Panc1 (cell line): Measurements from ENCODE around the gene CRCP. TPM values are rescaled to one million over a fixed set of nuclear protein-coding genes. Genes with fewer than 3 reads are reported as not detected.
"Not testable (repeated sequence)": the region's sequence is repeated elsewhere in the genome, so short reads cannot be mapped to it uniquely, and the experiment has no call there.

Source experiments
- ATAC-seq: fragments of 200-7000 bp; cut with Tn5 transposase; 2 replicates; pipeline ENCODE4 v1.9.1; 2020; ENCODE audit warnings: mild to moderate bottlenecking, moderate library complexity
- BruUV-seq: library from RNA; stranded (reverse); fragments of 400-500 nt; replicated peaks from 2 replicates; lab custom pipeline; 2021; lab: Mats Ljungman, UMichigan
- CTCF ChIA-PET: fragments of 300-600 bp; sonication (Branson Sonifier 250); formaldehyde crosslinking; loops from one replicate; lab custom pipeline; 2022; ENCODE audit warnings: antibody characterized with exemption; lab: Charles Lee
- POLR2A ChIA-PET: fragments of 300-600 bp; sonication (Branson Sonifier 250); formaldehyde crosslinking; loops from one replicate; lab custom pipeline; 2022; ENCODE audit warnings: antibody characterized with exemption; lab: Charles Lee
- DNase-seq: peaks from one replicate; pipeline ENCODE4 v3.0.0-alpha.2; 2010; ENCODE audit warnings: low read depth, low spot score
- H3K27ac ChIP-seq: 2 replicates; pipeline ENCODE4 v1.5.1; 2011; ENCODE audit warnings: mild to moderate bottlenecking, low read length, inconsistent platforms
- H3K27me3 ChIP-seq: fragments of 200-500 bp; sonication (Bioruptor generic); 2 replicates; pipeline ENCODE4 v1.6.0; 2014; ENCODE audit warnings: low read length, inconsistent platforms; ENCODE audit not compliant: control insufficient read depth, insufficient read depth
- H3K36me3 ChIP-seq: fragments of 200-500 bp; sonication (Bioruptor generic); 2 replicates; pipeline ENCODE4 v1.5.1; 2014; ENCODE audit warnings: inconsistent platforms, mild to moderate bottlenecking, low read length, moderate library complexity; ENCODE audit not compliant: control insufficient read depth, insufficient read depth
- H3K4me1 ChIP-seq: 2 replicates; pipeline ENCODE4 v1.5.1; 2011; ENCODE audit warnings: inconsistent platforms, mild to moderate bottlenecking, low read length, moderate library complexity; ENCODE audit not compliant: control insufficient read depth, insufficient read depth
- H3K4me3 ChIP-seq, 2 experiments: 2 replicates each; pipeline ENCODE4 v1.5.1; 2011 to 2012; ENCODE audit warnings: low read depth in 2 of 2, low read length in 2 of 2, mild to moderate bottlenecking in 2 of 2, inconsistent platforms in 1 of 2, moderate library complexity in 1 of 2
- H3K9me3 ChIP-seq: fragments of 200-500 bp; sonication (Bioruptor generic); 2 replicates; pipeline ENCODE4 v1.5.1; 2014; ENCODE audit warnings: low read depth, mild to moderate bottlenecking, inconsistent platforms, low read length, moderate library complexity; ENCODE audit not compliant: control insufficient read depth, insufficient read depth
- POLR2AphosphoS5 ChIP-seq: IDR thresholded peaks from 2 replicates; pipeline ENCODE4 v1.6.1; 2012; ENCODE audit warnings: mild to moderate bottlenecking, low read depth, low read length, moderate library complexity
- SIN3A ChIP-seq: IDR thresholded peaks from 2 replicates; pipeline ENCODE4 v1.6.1; 2012; ENCODE audit warnings: low read depth, mild to moderate bottlenecking, low read length, moderate library complexity, borderline replicate concordance; ENCODE audit not compliant: insufficient read depth
- TCF7L2 ChIP-seq: IDR thresholded peaks from 2 replicates; pipeline ENCODE4 v1.6.1; 2011; ENCODE audit warnings: mild to moderate bottlenecking, low read depth, low read length, inconsistent platforms
- in situ Hi-C: cut with HindIII; loops from 2 replicates; pipeline ENCODE4 v1.10.0; 2016; ENCODE audit warnings: low sequenced_read_pairs, low pct_unique_long_range_greater_than_20kb
- intact Hi-C: fragments of 100-400 bp; cut with micrococcal nuclease; formaldehyde crosslinking; loops from one replicate; pipeline ENCODE4 v1.10.0; 2022; ENCODE audit not compliant: unreplicated experiment
- total RNA-seq: library from RNA; stranded (reverse); gene quantifications from one replicate; pipeline ENCODE4 v1.2.1, GENCODE V29; 2021; ENCODE audit not compliant: unreplicated experiment
- TF ChIP-seq, protein P1 (sequence below): fragments of 450-650 bp; IDR thresholded peaks from 2 replicates; pipeline ENCODE4 v1.5.1; 2017; ENCODE audit warnings: mild to moderate bottlenecking
- TF ChIP-seq, protein P2 (sequence below), 2 experiments: IDR thresholded peaks; 2 replicates each; pipeline ENCODE4 v1.6.1; 2011 to 2012; ENCODE audit warnings: low read depth in 2 of 2, control low read depth in 1 of 2, low read length in 1 of 2, mild to moderate bottlenecking in 1 of 2, moderate library complexity in 1 of 2; ENCODE audit not compliant: insufficient read depth in 1 of 2

The CRCP gene
- total RNA-seq, 1 experiment from 2014 or later: 46.4 TPM

DNA sequence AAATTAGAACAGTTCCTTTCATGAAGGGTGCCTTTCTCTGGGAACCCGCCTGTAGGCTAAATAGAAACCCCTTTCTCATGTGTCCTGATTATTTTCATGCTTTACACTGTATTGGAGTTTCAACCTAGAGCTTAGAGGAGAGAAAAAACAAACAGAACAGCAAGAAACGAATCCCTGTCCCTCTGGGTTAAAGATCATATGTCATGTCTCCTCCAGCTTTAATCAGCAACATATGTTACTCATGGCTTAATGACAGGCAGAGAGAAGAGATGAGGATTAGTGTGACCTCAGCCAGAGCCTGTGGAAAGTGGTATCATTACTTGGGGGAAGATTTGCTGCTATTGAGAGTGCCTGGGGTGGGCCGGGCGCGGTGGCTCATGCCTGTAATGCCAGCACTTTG is 32.1 kb downstream of the CRCP start:
- in situ Hi-C loops (no loop called here), intact Hi-C loops (no loop called here)
- ChIA-PET POLR2A (no interaction called here), CTCF (interaction anchor here (0.6 kb wide), 1 partner anchor 116 kb away, joined by 5 read pairs; no protein-coding TSS in a partner anchor)
- Histone ChIP-seq H3K27me3 (no peaks in the 10 kb centered on the region), H3K36me3 (peaks cover 4% of the 10 kb centered on the region), H3K27ac (no peak overlapping the region), H3K4me3 (no peak overlapping the region), H3K4me1 (no peaks in the 10 kb centered on the region; the same call in 1 of the 2 replicates), H3K9me3 (no peaks in the 10 kb centered on the region)
- no peak for TF ChIP-seq TCF7L2
- TF ChIP-seq SIN3A: no peak
- TF ChIP-seq, protein P1, sequence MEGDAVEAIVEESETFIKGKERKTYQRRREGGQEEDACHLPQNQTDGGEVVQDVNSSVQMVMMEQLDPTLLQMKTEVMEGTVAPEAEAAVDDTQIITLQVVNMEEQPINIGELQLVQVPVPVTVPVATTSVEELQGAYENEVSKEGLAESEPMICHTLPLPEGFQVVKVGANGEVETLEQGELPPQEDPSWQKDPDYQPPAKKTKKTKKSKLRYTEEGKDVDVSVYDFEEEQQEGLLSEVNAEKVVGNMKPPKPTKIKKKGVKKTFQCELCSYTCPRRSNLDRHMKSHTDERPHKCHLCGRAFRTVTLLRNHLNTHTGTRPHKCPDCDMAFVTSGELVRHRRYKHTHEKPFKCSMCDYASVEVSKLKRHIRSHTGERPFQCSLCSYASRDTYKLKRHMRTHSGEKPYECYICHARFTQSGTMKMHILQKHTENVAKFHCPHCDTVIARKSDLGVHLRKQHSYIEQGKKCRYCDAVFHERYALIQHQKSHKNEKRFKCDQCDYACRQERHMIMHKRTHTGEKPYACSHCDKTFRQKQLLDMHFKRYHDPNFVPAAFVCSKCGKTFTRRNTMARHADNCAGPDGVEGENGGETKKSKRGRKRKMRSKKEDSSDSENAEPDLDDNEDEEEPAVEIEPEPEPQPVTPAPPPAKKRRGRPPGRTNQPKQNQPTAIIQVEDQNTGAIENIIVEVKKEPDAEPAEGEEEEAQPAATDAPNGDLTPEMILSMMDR: no peak
- TF ChIP-seq, protein P2, sequence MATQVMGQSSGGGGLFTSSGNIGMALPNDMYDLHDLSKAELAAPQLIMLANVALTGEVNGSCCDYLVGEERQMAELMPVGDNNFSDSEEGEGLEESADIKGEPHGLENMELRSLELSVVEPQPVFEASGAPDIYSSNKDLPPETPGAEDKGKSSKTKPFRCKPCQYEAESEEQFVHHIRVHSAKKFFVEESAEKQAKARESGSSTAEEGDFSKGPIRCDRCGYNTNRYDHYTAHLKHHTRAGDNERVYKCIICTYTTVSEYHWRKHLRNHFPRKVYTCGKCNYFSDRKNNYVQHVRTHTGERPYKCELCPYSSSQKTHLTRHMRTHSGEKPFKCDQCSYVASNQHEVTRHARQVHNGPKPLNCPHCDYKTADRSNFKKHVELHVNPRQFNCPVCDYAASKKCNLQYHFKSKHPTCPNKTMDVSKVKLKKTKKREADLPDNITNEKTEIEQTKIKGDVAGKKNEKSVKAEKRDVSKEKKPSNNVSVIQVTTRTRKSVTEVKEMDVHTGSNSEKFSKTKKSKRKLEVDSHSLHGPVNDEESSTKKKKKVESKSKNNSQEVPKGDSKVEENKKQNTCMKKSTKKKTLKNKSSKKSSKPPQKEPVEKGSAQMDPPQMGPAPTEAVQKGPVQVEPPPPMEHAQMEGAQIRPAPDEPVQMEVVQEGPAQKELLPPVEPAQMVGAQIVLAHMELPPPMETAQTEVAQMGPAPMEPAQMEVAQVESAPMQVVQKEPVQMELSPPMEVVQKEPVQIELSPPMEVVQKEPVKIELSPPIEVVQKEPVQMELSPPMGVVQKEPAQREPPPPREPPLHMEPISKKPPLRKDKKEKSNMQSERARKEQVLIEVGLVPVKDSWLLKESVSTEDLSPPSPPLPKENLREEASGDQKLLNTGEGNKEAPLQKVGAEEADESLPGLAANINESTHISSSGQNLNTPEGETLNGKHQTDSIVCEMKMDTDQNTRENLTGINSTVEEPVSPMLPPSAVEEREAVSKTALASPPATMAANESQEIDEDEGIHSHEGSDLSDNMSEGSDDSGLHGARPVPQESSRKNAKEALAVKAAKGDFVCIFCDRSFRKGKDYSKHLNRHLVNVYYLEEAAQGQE (IDR thresholded peaks at IDR 0.05; ENCODE audit: insufficient read depth in 1 of 2, low read depth in 2 of 2, low read length in 1 of 2): no peak
- BruUV-seq: TSS peak; percentile 41
- DNase-seq: no peak
- ATAC-seq: no peak

DNA sequence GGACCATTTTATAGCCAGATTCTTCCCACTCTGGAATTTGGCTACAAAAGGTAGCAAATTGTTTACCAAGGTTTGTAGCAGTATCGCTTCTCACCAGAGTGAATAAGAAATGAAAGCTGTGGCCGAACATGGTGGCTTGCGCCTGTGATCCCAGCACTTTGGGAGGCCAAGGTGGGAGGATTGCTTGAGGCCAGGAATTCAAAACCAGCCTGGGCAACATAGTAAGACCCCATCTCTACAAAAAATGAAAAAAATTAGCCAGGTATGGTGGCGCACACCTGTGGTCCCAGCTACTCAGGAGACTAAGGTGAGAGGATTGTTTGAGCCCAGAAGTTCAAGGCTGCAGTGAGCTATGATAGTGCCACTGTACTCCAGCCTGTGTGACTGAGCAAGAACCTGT is 33.0 kb downstream of the CRCP start:
- CTCF ChIA-PET, H3K27me3 ChIP-seq, H3K4me3 ChIP-seq, H3K4me1 ChIP-seq, H3K9me3 ChIP-seq, DNase-seq, in situ Hi-C loops, H3K27ac ChIP-seq, H3K36me3 ChIP-seq, ATAC-seq, intact Hi-C loops, BruUV-seq: not testable (repeated sequence)
- POLR2A ChIA-PET: interaction anchor here (0.6 to 0.7 kb wide), 3 partner anchors 9 to 80 kb away, joined by 3 to 10 read pairs (median 3); partner anchors contain the start of gene CRCP

DNA sequence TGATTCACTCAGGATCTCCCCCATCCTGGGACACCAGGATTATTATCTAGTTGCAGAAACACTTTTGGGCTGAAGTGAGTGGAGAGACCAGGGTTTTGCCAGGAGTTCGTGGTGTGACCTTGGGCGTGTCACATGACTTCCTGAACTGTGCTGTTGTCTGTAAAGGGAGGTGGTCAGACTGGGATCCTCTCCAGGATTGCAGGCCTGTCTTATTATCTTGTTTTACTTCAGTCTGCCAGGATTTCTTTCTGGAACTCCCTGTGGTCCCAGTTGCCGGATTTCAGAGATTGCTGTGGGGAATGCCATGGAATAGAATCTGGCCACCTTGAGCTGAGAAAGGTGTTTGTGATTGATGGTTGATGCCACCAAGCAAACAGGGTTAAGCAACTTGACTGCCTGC is 35.8 kb downstream of the CRCP start:
- H3K4me1 ChIP-seq: no peaks in the 10 kb centered on the region; the same call in 1 of the 2 replicates
- H3K36me3 ChIP-seq: peaks cover 5% of the 10 kb centered on the region; the same call in 1 of the 2 replicates
- no peak overlapping the region for H3K27ac ChIP-seq
- no TSS peak for BruUV-seq
- H3K4me3 ChIP-seq: no peak overlapping the region
- H3K9me3 ChIP-seq: no peaks in the 10 kb centered on the region
- intact Hi-C loops: no loop called here
- H3K27me3 ChIP-seq: no peaks in the 10 kb centered on the region
- ATAC-seq: no peak
- ChIA-PET POLR2A (no interaction called here), CTCF (no interaction called here)
- in situ Hi-C loops: no loop called here
- no peak for DNase-seq
- TF ChIP-seq TCF7L2 (no peak), POLR2AphosphoS5 (no peak)
